ENCODE results near the gene TNFRSF12A. TPM values are rescaled to one million over a fixed set of nuclear protein-coding genes. Genes with fewer than 3 reads are reported as not detected.

TNFRSF12A gene
- total RNA-seq, 2 experiments from 2014 or later, result 11.8 to 13.5 TPM

- DNase-seq, result no peak
- H3K27me3 Mint-ChIP-seq, result peaks cover 12% of the 10 kb centered on the region
- H3K27ac Mint-ChIP-seq, result no peak overlapping the region
- intact Hi-C loops (cut with micrococcal nuclease), result no loop called here
- no peak overlapping the region for H3K4me3 Mint-ChIP-seq
- peaks cover 8% of the 10 kb centered on the region for H3K4me1 Mint-ChIP-seq (ENCODE audit: low read depth)
- no peak for ATAC-seq
- ChIA-PET POLR2A (interaction anchor here (1.6 kb wide), 1 partner anchor 8 kb away, joined by 3 read pairs; no protein-coding TSS in a partner anchor), CTCF (interaction anchor here (2.1 kb wide), 1 partner anchor 12 kb away, joined by 8 read pairs; no protein-coding TSS in a partner anchor)
- H3K9me3 Mint-ChIP-seq, result no peaks in the 10 kb centered on the region
- no peak for TF ChIP-seq CTCF (IDR thresholded peaks at IDR 0.05)
- H3K36me3 Mint-ChIP-seq (ENCODE audit: low read depth), result no peaks in the 10 kb centered on the region
Measured at GRCh38 chr16:3014971-3015370, 5.2 kb upstream of the TNFRSF12A start.

- Mint-ChIP-seq H3K36me3 (ENCODE audit: low read depth) (no peaks in the 10 kb centered on the region), H3K27me3 (peaks cover 13% of the 10 kb centered on the region), H3K9me3 (no peaks in the 10 kb centered on the region), H3K4me1 (ENCODE audit: low read depth) (peaks cover 13% of the 10 kb centered on the region), H3K27ac (no peak overlapping the region), H3K4me3 (no peak overlapping the region)
- ATAC-seq, result no peak
- intact Hi-C loops (cut with micrococcal nuclease), result no loop called here
- CTCF ChIA-PET, result interaction anchor here (10.5 kb wide), 1 partner anchor 15 kb away, joined by 135 read pairs; no protein-coding TSS in a partner anchor
- DNase-seq, result no peak
- TF ChIP-seq CTCF (IDR thresholded peaks at IDR 0.05), result no peak
- POLR2A ChIA-PET, result no interaction called here
Measured at GRCh38 chr16:3015865-3016521, 4.2 kb upstream of the TNFRSF12A start.

GRCh38 chr16:3017344-3017743, 2.8 kb upstream of the TNFRSF12A start:
- Mint-ChIP-seq H3K4me1 (ENCODE audit: low read depth) (peaks cover 25% of the 10 kb centered on the region), H3K36me3 (ENCODE audit: low read depth) (no peaks in the 10 kb centered on the region), H3K27ac (no peak overlapping the region), H3K4me3 (no peak overlapping the region), H3K9me3 (no peaks in the 10 kb centered on the region), H3K27me3 (peaks cover 10% of the 10 kb centered on the region)
- ChIA-PET CTCF (interaction anchor here (10.5 kb wide), 1 partner anchor 14 kb away, joined by 135 read pairs; no protein-coding TSS in a partner anchor), POLR2A (no interaction called here)
- intact Hi-C loops (cut with micrococcal nuclease), result no loop called here
- DNase-seq (no peak), ATAC-seq (no peak)
- no peak for TF ChIP-seq CTCF (IDR thresholded peaks at IDR 0.05)

DNA sequence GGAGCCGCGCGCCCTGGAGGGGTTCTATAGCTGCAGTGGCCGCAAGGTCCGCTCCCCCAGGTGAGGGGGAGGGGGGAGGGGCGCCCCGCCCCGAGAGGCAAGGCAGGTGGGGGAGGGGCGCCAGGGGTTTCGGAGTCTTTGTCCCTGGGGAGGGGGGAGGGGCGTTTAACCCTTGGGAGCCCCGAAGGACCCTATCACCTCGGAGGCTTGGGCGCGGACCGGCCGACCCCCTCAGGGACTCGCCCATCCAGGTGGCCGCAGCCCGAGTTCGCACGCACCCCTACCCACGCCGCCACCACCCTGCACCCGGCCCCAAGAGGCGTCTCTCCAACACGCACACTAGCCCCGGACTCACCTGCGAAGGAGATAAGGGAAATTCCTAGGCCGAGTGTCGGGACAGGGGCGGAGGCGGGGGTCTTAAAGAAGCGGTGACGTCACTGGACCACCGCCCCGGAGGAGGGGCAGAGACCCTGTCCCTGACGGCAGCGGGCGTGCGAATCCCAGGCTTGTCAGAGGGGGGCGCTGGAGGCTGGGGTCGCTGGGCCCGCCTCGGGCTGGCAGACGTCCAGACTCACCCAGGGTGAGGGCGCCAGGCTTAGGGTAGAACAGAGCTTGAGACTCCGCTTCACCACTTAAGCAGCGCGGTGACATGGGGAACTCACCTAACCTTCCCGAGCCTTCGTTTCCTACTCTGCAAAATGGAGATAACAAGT, 2.2 kb upstream of the TNFRSF12A start, which contains the start of gene CLDN6:
TSS of gene CLDN6 (minus strand) at position 390 of the 713 bp plus-strand sequence. CDS start 2,162 bp downstream, outside the sequence.
- intact Hi-C loops (cut with micrococcal nuclease), result no loop called here
- POLR2A ChIA-PET, result interaction anchor here (0.9 kb wide), 1 partner anchor 165 kb away, joined by 3 read pairs; no protein-coding TSS in a partner anchor
- peak; percentile 69 for DNase-seq
- TF ChIP-seq CTCF (IDR thresholded peaks at IDR 0.05), result peak; percentile 57
- Mint-ChIP-seq H3K4me3 (no peak within 1 kb of the TSS), H3K4me1 (ENCODE audit: low read depth) (peaks cover 31% of the 10 kb centered on the region), H3K27me3 (peaks cover 6% of the 10 kb centered on the region), H3K27ac (no peak within 1 kb of the TSS), H3K9me3 (no peaks in the 10 kb centered on the region), H3K36me3 (ENCODE audit: low read depth) (no peaks in the 10 kb centered on the region)
- CTCF ChIA-PET, result interaction anchor here (1.0 to 10.5 kb wide), 4 partner anchors 8 to 16 kb away, joined by 3 to 135 read pairs (median 30); no protein-coding TSS in a partner anchor
- ATAC-seq, result no peak

All from activated CD8-positive, alpha-beta T cell treated with anti-CD3 and anti-CD28 coated beads for 36 hours (primary cell).